HEK293T (cell line): ENCODE data around the gene CYB561A3.

Experiments
- ELF4 ChIP-seq: fragments of 450-650 bp; IDR thresholded peaks from 2 replicates; pipeline ENCODE4 v1.6.1; 2017; ENCODE audit warnings: antibody characterized with exemption
- FOXK2 ChIP-seq: fragments of 450-650 bp; IDR thresholded peaks from 2 replicates; pipeline ENCODE4 v1.6.1; 2016; ENCODE audit warnings: mild to moderate bottlenecking
- PKNOX1 ChIP-seq: fragments of 450-650 bp; IDR thresholded peaks from 2 replicates; pipeline ENCODE4 v1.6.1; 2016
- SUZ12 ChIP-seq: fragments of 450-650 bp; IDR thresholded peaks from 2 replicates; pipeline ENCODE4 v1.6.1; 2016; ENCODE audit warnings: mild to moderate bottlenecking
- TARDBP ChIP-seq: fragments of 450-650 bp; IDR thresholded peaks from 2 replicates; pipeline ENCODE4 v1.6.1; 2016

GRCh38 chr11:61384271-61385242, 22.9 kb upstream of the CYB561A3 start:
- TF ChIP-seq ELF4 (no peak), SUZ12 (no peak), FOXK2 (no peak), PKNOX1 (no peak), TARDBP (no peak)
